Fibroblast of the aortic adventitia (primary cell): ENCODE measurements around the gene CRAMP1. TPM values are rescaled to one million over a fixed set of nuclear protein-coding genes. Genes with fewer than 3 reads are reported as not detected.
A peak's percentile ranks its signal among the peaks of the same experiment; 100 is the strongest.

Experiments used
- DNase-seq: peaks from one replicate; pipeline ENCODE4 v3.0.0-alpha.2; 2010; ENCODE audit warnings: low read depth
- H3K4me3 ChIP-seq: 2 replicates; pipeline ENCODE4 v1.5.1; 2011; ENCODE audit warnings: low read depth, mild to moderate bottlenecking, control low read depth, low read length, moderate library complexity
- CTCF ChIP-seq: IDR thresholded peaks from 2 replicates; pipeline ENCODE4 v1.5.1; 2011; ENCODE audit warnings: mild to moderate bottlenecking, low read length, control low read depth, inconsistent platforms; ENCODE audit not compliant: insufficient read depth
- total RNA-seq: library from RNA; depleted of rRNA; stranded (reverse); fragments of >200 nt; gene quantifications from 2 replicates; pipeline ENCODE4 v1.2.3, GENCODE V29; 2012; ENCODE audit warnings: low replicate concordance

The CRAMP1 gene
- total RNA-seq, result 9.9 and 12.1 TPM in 2 replicates

- peak within 1 kb of the TSS; percentile 88 for H3K4me3 ChIP-seq
- TF ChIP-seq CTCF, result no peak
- peak; percentile 4 for DNase-seq
These were observed at the start of gene CRAMP1 for GRCh38 chr16:1612320-1613111. Gene CRAMP1, plus strand, starts transcription at chr16:1612360. Its CDS starts 2,280 bp downstream, at chr16:1614640.

GRCh38 chr16:1563786-1564185 lies 48.4 kb upstream of the CRAMP1 start:
- no peak for DNase-seq
- H3K4me3 ChIP-seq, result no peak overlapping the region
- TF ChIP-seq CTCF, result no peak

GRCh38 chr16:1564325-1564724 lies 47.8 kb upstream of the CRAMP1 start:
- H3K4me3 ChIP-seq, result no peak overlapping the region
- TF ChIP-seq CTCF, result no peak
- no peak for DNase-seq

GRCh38 chr16:1565083-1565805 lies 46.9 kb upstream of the CRAMP1 start:
- H3K4me3 ChIP-seq, result no peak overlapping the region
- no peak for TF ChIP-seq CTCF
- no peak for DNase-seq

- no peak for DNase-seq
- no peak overlapping the region for H3K4me3 ChIP-seq
- TF ChIP-seq CTCF, result no peak
These were observed 44.2 kb upstream of the CRAMP1 start for GRCh38 chr16:1567988-1568387.

- no peak for DNase-seq
- H3K4me3 ChIP-seq, result no peak overlapping the region
- TF ChIP-seq CTCF, result no peak
These were observed 41.0 kb upstream of the CRAMP1 start for GRCh38 chr16:1571012-1571671.
